Measurements from ENCODE around the gene ZMYND8.

- TF ChIP-seq POLR2AphosphoS5 (IDR thresholded peaks at IDR 0.05; ENCODE audit: low read depth, low read length) (no peak), POLR2A (IDR thresholded peaks at IDR 0.05; ENCODE audit: low read depth, low read length) (no peak), TAF1 (IDR thresholded peaks at IDR 0.05; ENCODE audit: low read depth, low read length) (no peak), SPI1 (IDR thresholded peaks at IDR 0.05; ENCODE audit: low read depth, low read length) (no peak)
These were observed 47.1 kb downstream of the ZMYND8 start for GRCh38 chr20:47309394-47309793.
